Loucy (cell line): ENCODE data around the gene DSC2.

Source experiments
- EZH2phosphoT487 ChIP-seq: fragments of 200-600 bp; IDR thresholded peaks from 2 replicates; pipeline ENCODE4 v1.6.1; 2018; ENCODE audit warnings: antibody characterized with exemption, mild to moderate bottlenecking, moderate library complexity, borderline replicate concordance
- TF ChIP-seq, protein P1 (sequence below): fragments of 200-600 bp; sonication (generic); conservative IDR thresholded peaks from 2 replicates; pipeline ENCODE4 v1.5.1; 2014; ENCODE audit warnings: mild to moderate bottlenecking, antibody characterized with exemption, low read length

DNA sequence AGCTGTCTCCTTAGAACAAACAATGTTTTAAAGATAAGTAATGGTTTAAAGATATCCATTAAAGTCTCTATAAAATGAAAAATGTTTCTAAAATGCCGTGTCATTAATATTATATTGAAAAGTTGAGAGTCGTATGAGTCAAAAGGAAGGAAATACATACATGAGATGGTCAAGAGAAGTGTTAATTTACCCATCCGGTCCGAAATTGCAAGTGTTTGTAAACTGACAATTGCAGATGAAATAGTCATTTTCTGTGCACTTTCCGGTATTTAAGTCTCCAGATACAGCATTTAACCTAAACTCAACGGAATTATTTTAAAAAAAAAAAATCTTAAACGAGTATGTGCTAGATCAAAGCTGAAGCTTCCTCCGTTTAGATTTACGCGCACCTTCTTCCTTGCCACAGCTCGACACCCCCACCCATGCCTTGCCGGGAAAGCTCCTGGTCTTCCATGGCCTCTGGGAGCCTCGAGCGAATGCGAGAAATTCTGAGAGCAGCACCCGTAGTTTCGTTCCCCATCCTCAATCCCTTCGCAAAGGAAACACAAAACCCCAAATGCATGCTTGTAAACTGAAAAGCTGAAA, 61.4 kb downstream of the DSC2 start:
- TF ChIP-seq, protein P1, sequence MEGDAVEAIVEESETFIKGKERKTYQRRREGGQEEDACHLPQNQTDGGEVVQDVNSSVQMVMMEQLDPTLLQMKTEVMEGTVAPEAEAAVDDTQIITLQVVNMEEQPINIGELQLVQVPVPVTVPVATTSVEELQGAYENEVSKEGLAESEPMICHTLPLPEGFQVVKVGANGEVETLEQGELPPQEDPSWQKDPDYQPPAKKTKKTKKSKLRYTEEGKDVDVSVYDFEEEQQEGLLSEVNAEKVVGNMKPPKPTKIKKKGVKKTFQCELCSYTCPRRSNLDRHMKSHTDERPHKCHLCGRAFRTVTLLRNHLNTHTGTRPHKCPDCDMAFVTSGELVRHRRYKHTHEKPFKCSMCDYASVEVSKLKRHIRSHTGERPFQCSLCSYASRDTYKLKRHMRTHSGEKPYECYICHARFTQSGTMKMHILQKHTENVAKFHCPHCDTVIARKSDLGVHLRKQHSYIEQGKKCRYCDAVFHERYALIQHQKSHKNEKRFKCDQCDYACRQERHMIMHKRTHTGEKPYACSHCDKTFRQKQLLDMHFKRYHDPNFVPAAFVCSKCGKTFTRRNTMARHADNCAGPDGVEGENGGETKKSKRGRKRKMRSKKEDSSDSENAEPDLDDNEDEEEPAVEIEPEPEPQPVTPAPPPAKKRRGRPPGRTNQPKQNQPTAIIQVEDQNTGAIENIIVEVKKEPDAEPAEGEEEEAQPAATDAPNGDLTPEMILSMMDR = no peak
- no peak for TF ChIP-seq EZH2phosphoT487
